ENCODE results near the gene TENT5A. TPM values are rescaled to one million over a fixed set of nuclear protein-coding genes. Genes with fewer than 3 reads are reported as not detected.

Gene TENT5A
- total RNA-seq (2021) (2.0 and 2.2 TPM in 2 replicates), Bru-seq, nascent RNA (percentile 56 among the genes with signal in this experiment), BruChase-seq, experiment 1, labeled RNA remaining after a 2-hour chase (percentile 88 among the genes with signal in this experiment), BruChase-seq, experiment 2, labeled RNA remaining after a 6-hour chase (percentile 66 among the genes with signal in this experiment)
- long read RNA-seq, full-length matches to known transcripts, result 8 of 8 reads
- long read RNA-seq, partial matches to known transcripts, result 0 of 8 reads
- long read RNA-seq, other reads (novel, unspliced or antisense), result 0 of 8 reads

DNA sequence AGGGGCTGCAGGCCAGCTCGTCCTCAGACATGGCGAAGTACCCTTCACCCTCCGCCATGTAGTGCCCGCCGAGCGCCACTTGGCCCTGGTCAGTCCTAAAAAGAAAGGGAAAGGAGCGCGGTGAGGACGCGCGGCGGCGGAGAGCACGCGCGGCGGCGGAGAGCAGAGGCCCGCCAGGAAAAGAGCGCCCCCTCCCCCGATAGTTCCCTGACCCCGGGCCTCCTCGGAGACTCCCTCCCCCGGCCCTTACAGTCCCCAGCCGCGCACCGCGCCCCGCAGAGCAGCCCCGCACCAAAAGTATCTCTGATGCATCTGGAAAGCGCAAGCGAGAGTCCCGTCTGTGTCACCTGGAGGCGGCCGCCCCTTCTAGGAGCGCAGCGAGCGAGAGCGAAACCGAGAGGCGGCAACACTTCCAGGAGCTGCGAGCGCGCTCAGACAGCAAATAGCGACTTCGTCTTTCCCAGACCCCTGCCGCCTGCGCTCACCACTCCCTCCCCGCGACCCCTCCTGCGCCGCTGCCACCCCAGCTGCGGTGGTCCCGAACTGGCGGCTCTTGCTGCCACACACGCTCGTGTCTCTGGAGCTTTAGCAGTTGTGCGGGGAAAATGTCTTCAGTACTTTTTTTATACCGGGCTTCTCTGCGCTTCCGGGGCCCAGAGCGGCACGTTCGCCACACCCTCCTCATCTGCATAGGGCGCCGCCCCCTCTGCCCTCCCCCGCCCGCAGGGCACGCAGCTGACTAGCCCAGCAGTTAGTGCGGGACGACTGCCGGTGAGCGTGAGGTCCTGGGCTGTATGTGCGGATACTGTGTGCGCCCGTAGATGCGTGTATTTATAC, at the start of gene TENT5A:
Gene TENT5A (minus strand): TSS at position 598 of the 837 bp plus-strand sequence. CDS start 540 bp downstream, at position 58.
- Histone ChIP-seq H3K4me3 (peak within 1 kb of the TSS; percentile 88), H3K27ac (peak within 1 kb of the TSS; percentile 72), H3K79me2 (ENCODE audit: low read depth) (peaks cover 10% of the 10 kb centered on the region; the same call in 1 of the 2 replicates), H3K4me2 (peak within 1 kb of the TSS; percentile 86), H4K20me1 (ENCODE audit: insufficient read depth) (no peaks in the 10 kb centered on the region), H3K9me2 (ENCODE audit: insufficient read depth) (no peaks in the 10 kb centered on the region), H2AFZ (peak within 1 kb of the TSS; percentile 92), H3F3A (ENCODE audit: insufficient read depth, low read depth) (no peaks in the 10 kb centered on the region; the same call in 1 of the 2 replicates), H3K9me3 (ENCODE audit: insufficient read depth, low read depth) (no peaks in the 10 kb centered on the region), H3K27me3 (ENCODE audit: insufficient read depth, low read depth) (no peaks in the 10 kb centered on the region), H3K36me3 (ENCODE audit: low read depth) (no peaks in the 10 kb centered on the region), H3K4me1 (replicated peaks; ENCODE audit: insufficient read depth) (0 out of 2 replicates have a peak, but pooled peaks cover 4% of the 10 kb centered on the region)
- BruUV-seq (replicated peaks), result no TSS peak
- ChIA-PET POLR2A (ENCODE audit: unreplicated experiment) (interaction anchor here (0.5 kb wide), 1 partner anchor 487 kb away, joined by 7 read pairs; no protein-coding TSS in a partner anchor), CTCF (interaction anchor here (1.2 kb wide), 1 partner anchor 288 kb away, joined by 3 read pairs; no protein-coding TSS in a partner anchor)
- intact Hi-C loops (cut with micrococcal nuclease; ENCODE audit: unreplicated experiment), result loop anchor here (2.0 to 10.0 kb wide), 11 partner anchors 56 to 1618 kb away; no protein-coding TSS in a partner anchor
- no peak for TF ChIP-seq EZH2 (IDR thresholded peaks at IDR 0.05; ENCODE audit: low read depth)
- TF ChIP-seq CTCF (conservative IDR thresholded peaks at IDR 0.05), result no peak
- DNase-seq, result peak; percentile 74 to 87

- BruUV-seq (replicated peaks), result no TSS peak
- no peak for DNase-seq
- Histone ChIP-seq H3F3A (ENCODE audit: insufficient read depth, low read depth) (no peaks in the 10 kb centered on the region), H4K20me1 (ENCODE audit: insufficient read depth) (no peaks in the 10 kb centered on the region), H3K9me2 (ENCODE audit: insufficient read depth) (no peaks in the 10 kb centered on the region), H3K4me2 (no peak overlapping the region), H3K27me3 (ENCODE audit: insufficient read depth, low read depth) (no peaks in the 10 kb centered on the region), H3K9me3 (ENCODE audit: insufficient read depth, low read depth) (no peaks in the 10 kb centered on the region), H3K79me2 (ENCODE audit: low read depth) (no peaks in the 10 kb centered on the region), H3K27ac (no peak overlapping the region), H3K4me3 (no peak overlapping the region), H3K36me3 (ENCODE audit: low read depth) (no peaks in the 10 kb centered on the region), H3K4me1 (replicated peaks; ENCODE audit: insufficient read depth) (peaks cover 3% of the 10 kb centered on the region), H2AFZ (no peak overlapping the region)
- TF ChIP-seq CTCF (conservative IDR thresholded peaks at IDR 0.05) (no peak), EZH2 (IDR thresholded peaks at IDR 0.05; ENCODE audit: low read depth) (no peak)
- ChIA-PET CTCF (no interaction called here), POLR2A (ENCODE audit: unreplicated experiment) (interaction anchor here (0.7 kb wide), 1 partner anchor 273 kb away, joined by 4 read pairs; no protein-coding TSS in a partner anchor)
- intact Hi-C loops (cut with micrococcal nuclease; ENCODE audit: unreplicated experiment), result no loop called here
These were observed 49.0 kb upstream of the TENT5A start for GRCh38 chr6:81801489-81801888.

DNA sequence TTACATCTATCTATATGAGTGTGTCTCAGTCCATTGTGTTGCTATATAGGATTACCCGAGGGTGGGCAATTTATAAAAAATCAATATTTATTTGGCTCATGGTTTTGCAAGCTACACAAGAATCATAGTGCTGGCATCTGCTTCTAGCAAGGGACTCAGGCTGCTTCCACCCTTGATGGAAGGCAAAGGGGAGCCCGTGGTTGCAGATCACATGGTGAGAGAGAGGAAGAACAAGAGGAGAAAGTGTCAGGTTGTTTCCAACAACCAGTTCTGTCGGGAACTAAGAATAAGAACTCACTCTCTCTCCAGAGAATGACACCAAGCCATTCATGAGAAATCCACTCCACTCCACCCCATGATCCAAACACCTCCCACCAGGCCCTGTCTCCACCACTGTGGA, 48.2 kb upstream of the TENT5A start:
- Histone ChIP-seq H4K20me1 (ENCODE audit: insufficient read depth) (no peaks in the 10 kb centered on the region), H3K4me2 (no peak overlapping the region), H3K4me3 (no peak overlapping the region), H3K9me3 (ENCODE audit: insufficient read depth, low read depth) (no peaks in the 10 kb centered on the region), H2AFZ (no peak overlapping the region), H3K4me1 (replicated peaks; ENCODE audit: insufficient read depth) (no peaks in the 10 kb centered on the region), H3F3A (ENCODE audit: insufficient read depth, low read depth) (no peaks in the 10 kb centered on the region), H3K27me3 (ENCODE audit: insufficient read depth, low read depth) (no peaks in the 10 kb centered on the region), H3K79me2 (ENCODE audit: low read depth) (no peaks in the 10 kb centered on the region), H3K36me3 (ENCODE audit: low read depth) (no peaks in the 10 kb centered on the region), H3K27ac (no peak overlapping the region), H3K9me2 (ENCODE audit: insufficient read depth) (no peaks in the 10 kb centered on the region)
- ChIA-PET POLR2A (ENCODE audit: unreplicated experiment) (no interaction called here), CTCF (no interaction called here)
- intact Hi-C loops (cut with micrococcal nuclease; ENCODE audit: unreplicated experiment), result no loop called here
- no peak for DNase-seq
- TF ChIP-seq CTCF (conservative IDR thresholded peaks at IDR 0.05) (no peak), EZH2 (IDR thresholded peaks at IDR 0.05; ENCODE audit: low read depth) (no peak)
- BruUV-seq (replicated peaks), result no TSS peak

All from PC-9 (cell line).